Nephron progenitor cell (in vitro differentiated cells): ENCODE measurements around the gene ARHGAP31.

Experiments used
- DNase-seq: peaks from one replicate; pipeline ENCODE4 v3.0.0; 2021
- H3K27ac Mint-ChIP-seq: 2 replicates; pipeline ENCODE4 v1.8.0; 2021; ENCODE audit warnings: mild to moderate bottlenecking, moderate library complexity, mixed read lengths
- H3K27me3 Mint-ChIP-seq: 2 replicates; pipeline ENCODE4 v1.8.0; 2021; ENCODE audit warnings: mild to moderate bottlenecking, low read depth, mixed read lengths; ENCODE audit not compliant: poor library complexity
- H3K36me3 Mint-ChIP-seq: 2 replicates; pipeline ENCODE4 v1.8.0; 2021; ENCODE audit warnings: low read depth, mixed read lengths
- H3K4me1 Mint-ChIP-seq: 2 replicates; pipeline ENCODE4 v1.8.0; 2021; ENCODE audit warnings: mixed read lengths
- H3K4me3 Mint-ChIP-seq: 2 replicates; pipeline ENCODE4 v1.8.0; 2021; ENCODE audit warnings: mild to moderate bottlenecking, moderate library complexity, mixed read lengths
- H3K9me3 Mint-ChIP-seq: 2 replicates; pipeline ENCODE4 v1.8.0; 2021; ENCODE audit warnings: mild to moderate bottlenecking, moderate library complexity, mixed read lengths
- CTCF ChIP-seq: fragments of 200-600 bp; sonication (generic); IDR thresholded peaks from 2 replicates; pipeline ENCODE4 v1.5.0; 2021; ENCODE audit warnings: antibody characterized with exemption

The ARHGAP31 gene

GRCh38 chr3:119408243-119408950, 114.2 kb downstream of the ARHGAP31 start:
- H3K4me3 Mint-ChIP-seq = no peak overlapping the region
- no peak for TF ChIP-seq CTCF
- DNase-seq = no peak
- H3K27ac Mint-ChIP-seq = no peak overlapping the region
- no peaks in the 10 kb centered on the region for H3K9me3 Mint-ChIP-seq
- peaks cover 4% of the 10 kb centered on the region for H3K27me3 Mint-ChIP-seq
- H3K4me1 Mint-ChIP-seq = peaks cover 3% of the 10 kb centered on the region
- H3K36me3 Mint-ChIP-seq = peaks cover 19% of the 10 kb centered on the region

GRCh38 chr3:119409844-119410243, 115.7 kb downstream of the ARHGAP31 start:
- DNase-seq = no peak
- no peaks in the 10 kb centered on the region for H3K9me3 Mint-ChIP-seq
- H3K27ac Mint-ChIP-seq = no peak overlapping the region

GRCh38 chr3:119413603-119414280, 119.6 kb downstream of the ARHGAP31 start:
- no peak overlapping the region for H3K4me3 Mint-ChIP-seq
- no peaks in the 10 kb centered on the region for H3K9me3 Mint-ChIP-seq
- no peak overlapping the region for H3K27ac Mint-ChIP-seq
- peaks cover 3% of the 10 kb centered on the region for H3K27me3 Mint-ChIP-seq
- no peaks in the 10 kb centered on the region for H3K4me1 Mint-ChIP-seq
- TF ChIP-seq CTCF = no peak
- H3K36me3 Mint-ChIP-seq = peaks cover 32% of the 10 kb centered on the region
- DNase-seq = no peak

More at GRCh38 chr3:119409844-119410243, 115.7 kb downstream of the ARHGAP31 start:
- Mint-ChIP-seq H3K4me3 (no peak overlapping the region), H3K36me3 (peaks cover 31% of the 10 kb centered on the region), H3K27me3 (no peaks in the 10 kb centered on the region), H3K4me1 (no peaks in the 10 kb centered on the region)
- TF ChIP-seq CTCF = no peak

GRCh38 chr3:119416873-119417272, 122.7 kb downstream of the ARHGAP31 start:
- no peak for DNase-seq
- Mint-ChIP-seq H3K36me3 (peaks cover 14% of the 10 kb centered on the region), H3K27ac (no peak overlapping the region), H3K4me1 (no peaks in the 10 kb centered on the region), H3K27me3 (peaks cover 7% of the 10 kb centered on the region), H3K4me3 (no peak overlapping the region), H3K9me3 (no peaks in the 10 kb centered on the region)
- no peak for TF ChIP-seq CTCF

GRCh38 chr3:119417771-119418512, 123.8 kb downstream of the ARHGAP31 start:
- Mint-ChIP-seq H3K27ac (no peak overlapping the region), H3K36me3 (peaks cover 13% of the 10 kb centered on the region), H3K4me3 (no peak overlapping the region), H3K27me3 (peaks cover 7% of the 10 kb centered on the region), H3K4me1 (no peaks in the 10 kb centered on the region), H3K9me3 (no peaks in the 10 kb centered on the region)
- TF ChIP-seq CTCF = no peak
- DNase-seq = no peak
